ENCODE data around the gene MDM1.

DNA sequence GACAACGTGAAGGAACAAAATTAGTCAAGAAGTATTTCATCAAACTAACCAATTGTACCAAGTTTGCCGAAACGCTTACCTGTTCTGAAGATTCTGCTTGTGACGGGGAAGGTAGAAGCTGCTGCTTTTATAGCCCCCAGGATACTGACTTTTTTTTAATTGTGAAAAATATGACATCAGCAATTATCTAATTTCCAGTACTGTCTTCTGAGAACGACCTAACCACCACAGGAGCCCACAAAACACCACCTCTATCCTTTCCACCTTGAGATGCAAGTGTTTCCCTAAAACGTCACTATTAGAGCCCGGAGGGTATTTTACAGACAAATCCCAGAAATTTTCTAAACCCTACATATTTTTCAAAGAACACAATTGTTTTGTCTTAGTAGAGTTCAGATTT lies 78.7 kb downstream of the MDM1 start, which contains the start of gene IL22:
- TF ChIP-seq POLR2A (IDR thresholded peaks at IDR 0.05; ENCODE audit: low read length) = no peak
- TF ChIP-seq GATA1 (IDR thresholded peaks at IDR 0.05; ENCODE audit: low read depth, low read length) = no peak
